Measurements from ENCODE around the gene ZNF804B. TPM values are rescaled to one million over a fixed set of nuclear protein-coding genes. Genes with fewer than 3 reads are reported as not detected.

The ZNF804B gene
- total and polyA plus RNA-seq, 9 of the 15 experiments (the other 6 are each of a cell fraction or from before 2014, with no cell fraction given) = 0.04 to 0.22 (median 0.09) TPM; not detected in 6

GRCh38 chr7:88757371-88757770 lies 2.1 kb upstream of the ZNF804B start:
- in situ Hi-C loops (cut with MboI) (no loop called here), intact Hi-C loops (cut with micrococcal nuclease) (no loop called here)
- Histone ChIP-seq H3K9me1 (ENCODE audit: control insufficient read depth, insufficient read depth, low read length) (no peaks in the 10 kb centered on the region), H3K9me3 (replicated peaks; ENCODE audit: control insufficient read depth, insufficient read depth, low read depth, low read length) (no peaks in the 10 kb centered on the region), H3K9ac (ENCODE audit: insufficient read depth in 1 of 2, low read depth in 2 of 2, low read length in 2 of 2) (no peak overlapping the region), H3K4me2 (ENCODE audit: insufficient read depth, low read length) (no peak overlapping the region), H4K20me1 (replicated peaks; ENCODE audit: control insufficient read depth, insufficient read depth, low read length) (no peaks in the 10 kb centered on the region), H3K4me3 (no peak overlapping the region), H3K79me2 (ENCODE audit: control insufficient read depth, insufficient read depth, low read length) (no peaks in the 10 kb centered on the region), H3K27me3 (ENCODE audit: control insufficient read depth in 2 of 2, insufficient read depth in 2 of 2, low read length in 2 of 2) (no peaks in the 10 kb centered on the region), H3K36me3 (ENCODE audit: control insufficient read depth, insufficient read depth, low read length) (no peaks in the 10 kb centered on the region), H2AFZ (ENCODE audit: low read depth, low read length) (no peak overlapping the region), H3K4me1 (replicated peaks in 1 of 2; ENCODE audit: control insufficient read depth in 2 of 2, insufficient read depth in 2 of 2, low read length in 2 of 2) (peaks cover 3 to 12% of the 10 kb centered on the region in 2 experiments; a peak in 4 of 5 replicates), H3K27ac (ENCODE audit: extremely low read depth, low read depth, low read length) (no peak overlapping the region)
- ChIA-PET CTCF (ENCODE audit: low intra/inter-chr PET ratio) (no interaction called here), POLR2A (no interaction called here)
- FAIRE-seq = no peak
- no TSS peak for BruUV-seq (replicated peaks)
- no peak for DNase-seq (ENCODE audit: extremely low read depth in 1 of 4, low spot score in 3 of 4)
- WGBS (ENCODE audit: insufficient coverage, low coverage, missing lambda C conversion rate) = 23% methylated on average over 2 of the region's 2 CpGs
- ATAC-seq = no peak
- 0 out of 2 replicates have a peak, but pooled peaks have one; percentile 19 for TF ChIP-seq ZNF197 (CRISPR knock-in tag; IDR thresholded peaks at IDR 0.05; ENCODE audit: low read depth)
- no peak for TF ChIP-seq CREB5 (CRISPR knock-in tag; IDR thresholded peaks at IDR 0.05)

All from K562 (cell line).